Urinary bladder (tissue), 2 donors: Measurements from ENCODE around the gene KLF18. TPM values are rescaled to one million over a fixed set of nuclear protein-coding genes. Genes with fewer than 3 reads are reported as not detected.

ENCODE experiments used
- polyA plus RNA-seq: library from polyadenylated mRNA; stranded (reverse); fragments of 200-250 nt; gene quantifications from one replicate; pipeline ENCODE4 v1.2.3, GENCODE V29; 2013
- small RNA-seq: library from RNA; depleted of rRNA; stranded (forward); fragments of <200 nt; gene quantifications from one replicate; pipeline ENCODE3, GENCODE V24; 2014
- total RNA-seq: library from RNA; depleted of rRNA; stranded (reverse); fragments of >200 nt; gene quantifications from one replicate; pipeline ENCODE4 v1.2.3, GENCODE V29; 2014
- donor health status: healthy.

Gene KLF18
- total and polyA plus RNA-seq, 2 donors, result not detected

Small RNA genes within 50 kb of the gene (small RNA-seq; reads per million reads assigned to genes)
- gene AL035417.1 (not detected), gene OOSP1P1 (not detected), gene RF00019 (not detected), gene RN7SL479P (not detected)

Other genes with a start within 250 kb of the KLF18 start
- gene ARTN, start 207.8 kb downstream of the KLF18 start, total RNA-seq, result 1.4 TPM
- gene ARTN, start 207.8 kb downstream of the KLF18 start, polyA plus RNA-seq, result 2.4 TPM
- 11.5 TPM for gene IPO13, start 194.7 kb downstream of the KLF18 start, total RNA-seq
- 22.2 TPM for gene IPO13, start 194.7 kb downstream of the KLF18 start, polyA plus RNA-seq
- gene DPH2, start 171.6 kb downstream of the KLF18 start, total RNA-seq, result 7.8 TPM
- gene DPH2, start 171.6 kb downstream of the KLF18 start, polyA plus RNA-seq, result 21.7 TPM
- gene ATP6V0B, start 166.7 kb downstream of the KLF18 start, total RNA-seq, result 44.4 TPM
- 120 TPM for gene ATP6V0B, start 166.7 kb downstream of the KLF18 start, polyA plus RNA-seq
- 35.2 TPM for gene B4GALT2, start 162.4 kb downstream of the KLF18 start, total RNA-seq
- 55.9 TPM for gene B4GALT2, start 162.4 kb downstream of the KLF18 start, polyA plus RNA-seq
- 2.8 TPM for gene CCDC24, start 150.0 kb downstream of the KLF18 start, total RNA-seq
- gene CCDC24, start 150.0 kb downstream of the KLF18 start, polyA plus RNA-seq, result 7.2 TPM
- gene SLC6A9, start 110.2 kb downstream of the KLF18 start, total RNA-seq, result 6.1 TPM
- gene SLC6A9, start 110.2 kb downstream of the KLF18 start, polyA plus RNA-seq, result 19.8 TPM
- 0.95 TPM for gene KLF17, start 22.8 kb downstream of the KLF18 start, total RNA-seq
- gene KLF17, start 22.8 kb downstream of the KLF18 start, polyA plus RNA-seq, result 1.3 TPM
- gene DMAP1, start 71.8 kb upstream of the KLF18 start, total RNA-seq, result 17.2 TPM
- gene DMAP1, start 71.8 kb upstream of the KLF18 start, polyA plus RNA-seq, result 33.7 TPM
- 34.3 TPM for gene ERI3, start 213.6 kb upstream of the KLF18 start, total RNA-seq
- 46.4 TPM for gene ERI3, start 213.6 kb upstream of the KLF18 start, polyA plus RNA-seq